KBM-7 (cell line): ENCODE measurements around the gene DCC.

Source experiments
- DNase-seq: peaks from one replicate; pipeline ENCODE4 v3.0.0-alpha.2; 2015
- in situ Hi-C: fragments of 300-500 bp; cut with MboI; formaldehyde crosslinking; loops from 2 replicates; pipeline ENCODE4 v1.14.3; 2020; ENCODE audit warnings: low sequenced_read_pairs, low pct_unique_long_range_greater_than_20kb, mixed read lengths

The DCC gene

GRCh38 chr18:52715991-52716390 lies 376.0 kb downstream of the DCC start:
- in situ Hi-C loops: no loop called here
- no peak for DNase-seq

GRCh38 chr18:52716973-52717372 lies 377.0 kb downstream of the DCC start:
- in situ Hi-C loops: no loop called here
- peak; percentile 7 for DNase-seq

GRCh38 chr18:52722904-52723303 lies 382.9 kb downstream of the DCC start:
- no peak for DNase-seq
- in situ Hi-C loops: no loop called here

DNA sequence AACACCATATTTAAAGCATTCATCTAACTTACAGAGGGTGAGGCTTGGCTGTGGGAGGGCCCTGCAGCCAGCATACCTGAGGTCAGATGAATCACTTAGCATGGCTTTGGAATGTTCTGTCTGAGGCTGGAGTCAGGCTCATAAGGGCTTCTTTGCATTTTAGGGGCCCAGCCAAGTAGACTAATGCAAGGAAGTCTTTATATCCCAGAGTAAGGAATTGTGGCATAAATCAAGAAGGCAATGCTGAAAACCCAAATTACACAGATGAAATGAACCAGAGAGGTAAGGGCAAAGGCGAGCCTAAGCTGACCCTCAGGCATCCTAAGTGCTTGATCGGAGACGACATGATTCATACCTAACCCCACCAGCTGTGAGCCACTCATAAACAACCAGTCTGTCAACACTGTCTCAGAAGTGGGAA lies 383.6 kb downstream of the DCC start:
- in situ Hi-C loops: no loop called here

DNA sequence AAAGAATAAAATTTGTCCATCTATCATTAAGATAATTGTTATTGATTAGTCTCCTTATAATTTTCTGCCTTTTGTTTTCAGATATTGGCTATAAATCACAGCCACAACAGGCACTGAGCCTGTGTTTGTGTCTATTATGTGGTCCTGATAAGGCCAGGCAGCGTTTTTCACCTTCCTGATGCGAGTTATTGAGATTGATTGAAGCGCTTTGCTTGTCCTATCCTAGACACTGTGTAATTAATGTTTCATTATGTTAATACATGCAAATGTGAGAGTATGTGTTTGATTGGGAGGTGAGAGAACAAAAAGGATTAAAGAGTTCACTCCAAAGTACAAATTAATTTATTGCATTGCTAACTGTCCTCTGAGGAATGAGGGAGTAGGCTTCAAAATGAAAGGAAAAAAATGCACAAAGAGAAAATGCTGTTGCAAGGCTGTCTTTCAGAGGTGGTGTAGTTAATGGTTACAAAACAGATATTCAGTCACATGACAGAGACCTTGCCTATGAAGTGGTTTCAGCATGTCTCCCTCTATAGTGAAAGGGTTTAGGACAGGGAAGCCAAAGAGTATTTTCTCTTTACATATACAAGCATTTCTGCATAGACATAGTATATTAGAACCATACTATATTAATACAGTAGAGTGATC lies 391.1 kb downstream of the DCC start:
- no peak for DNase-seq
- in situ Hi-C loops: no loop called here

More for the DNA sequence above, 383.6 kb downstream of the DCC start:
- no peak for DNase-seq

- in situ Hi-C loops: no loop called here
These were observed 398.9 kb downstream of the DCC start for GRCh38 chr18:52738946-52739345.

GRCh38 chr18:52746986-52747385 lies 407.0 kb downstream of the DCC start:
- DNase-seq: no peak
- in situ Hi-C loops: no loop called here

More at GRCh38 chr18:52738946-52739345, 398.9 kb downstream of the DCC start:
- no peak for DNase-seq

DNA sequence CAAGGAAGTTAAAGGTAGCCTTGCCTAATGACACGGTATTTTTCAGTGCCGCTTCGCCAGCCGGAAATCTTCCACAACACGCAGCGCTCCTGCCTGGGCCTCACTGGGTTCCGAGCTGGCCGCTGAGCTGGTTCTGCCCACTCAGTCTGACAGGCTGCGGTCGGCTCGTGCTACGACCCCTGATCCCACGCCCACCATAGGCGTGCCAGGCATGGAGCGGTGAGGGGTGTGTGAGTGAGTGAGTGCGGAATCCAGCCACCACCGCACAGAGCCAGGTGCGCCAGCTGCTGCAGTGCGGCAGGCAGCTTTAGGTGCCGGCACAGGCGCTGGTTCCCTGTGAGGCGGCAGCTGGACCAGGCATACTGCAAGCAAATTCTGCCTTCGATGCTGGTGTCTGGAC lies 407.9 kb downstream of the DCC start:
- no peak for DNase-seq
- in situ Hi-C loops: no loop called here

- DNase-seq: no peak
- in situ Hi-C loops: no loop called here
These were observed 408.3 kb downstream of the DCC start for GRCh38 chr18:52748343-52748742.

DNA sequence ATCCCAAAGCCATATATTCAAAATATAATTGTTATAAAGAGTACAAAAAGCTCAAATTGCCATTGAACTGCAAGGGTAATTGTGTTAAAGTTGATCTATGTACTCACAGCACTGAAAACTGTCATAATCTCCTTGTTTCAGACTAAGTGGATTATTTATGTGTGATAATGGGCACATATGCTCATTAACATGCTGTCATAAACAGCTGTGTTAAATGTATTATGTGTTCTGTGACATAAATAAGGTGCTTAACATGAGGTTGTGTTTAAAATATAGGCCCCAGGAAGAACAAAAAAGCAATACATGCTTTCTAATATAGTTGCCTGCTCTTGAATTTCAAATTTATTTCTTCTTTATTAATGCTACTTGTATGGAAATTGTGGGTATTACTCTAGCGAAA lies 409.5 kb downstream of the DCC start:
- no peak for DNase-seq
- in situ Hi-C loops: no loop called here

DNA sequence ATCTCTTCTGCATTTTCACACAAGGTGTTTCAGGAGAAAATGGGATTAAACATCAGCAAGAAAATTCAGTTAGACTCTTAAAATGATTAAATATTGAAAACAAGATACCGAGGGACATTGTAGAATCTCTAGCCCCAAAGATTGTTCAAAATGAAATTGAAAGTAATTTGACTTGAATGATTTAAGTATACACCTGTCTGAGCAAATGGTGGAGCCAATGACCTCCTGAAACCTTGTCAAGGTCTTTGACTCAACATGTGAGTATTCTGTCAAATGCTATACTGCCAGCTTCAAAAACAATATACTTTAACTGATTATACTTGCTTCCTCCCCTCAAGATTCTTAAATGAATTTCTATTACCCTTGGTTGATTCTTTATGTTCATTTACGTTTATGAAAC lies 411.0 kb downstream of the DCC start:
- no peak for DNase-seq
- in situ Hi-C loops: no loop called here

DNA sequence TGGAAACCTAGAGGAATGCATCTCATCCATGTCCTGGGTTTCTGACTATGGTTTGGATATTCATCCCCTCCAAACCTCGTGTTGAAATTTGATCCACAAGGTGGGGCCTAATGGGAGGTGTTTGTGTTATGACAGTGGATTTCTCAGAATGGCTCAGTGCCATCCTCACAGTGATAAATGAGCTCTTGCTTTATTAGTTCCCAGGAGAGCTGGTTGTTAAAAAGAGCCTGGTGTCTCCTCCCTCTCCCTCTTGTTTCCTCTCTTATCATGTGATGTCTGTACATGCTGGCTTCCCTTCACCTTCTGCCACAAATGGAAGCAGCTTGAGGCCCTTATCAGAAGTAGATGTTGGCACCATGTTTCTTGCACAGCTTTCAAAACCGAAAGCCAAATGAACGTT lies 424.3 kb downstream of the DCC start:
- in situ Hi-C loops: no loop called here
- no peak for DNase-seq

DNA sequence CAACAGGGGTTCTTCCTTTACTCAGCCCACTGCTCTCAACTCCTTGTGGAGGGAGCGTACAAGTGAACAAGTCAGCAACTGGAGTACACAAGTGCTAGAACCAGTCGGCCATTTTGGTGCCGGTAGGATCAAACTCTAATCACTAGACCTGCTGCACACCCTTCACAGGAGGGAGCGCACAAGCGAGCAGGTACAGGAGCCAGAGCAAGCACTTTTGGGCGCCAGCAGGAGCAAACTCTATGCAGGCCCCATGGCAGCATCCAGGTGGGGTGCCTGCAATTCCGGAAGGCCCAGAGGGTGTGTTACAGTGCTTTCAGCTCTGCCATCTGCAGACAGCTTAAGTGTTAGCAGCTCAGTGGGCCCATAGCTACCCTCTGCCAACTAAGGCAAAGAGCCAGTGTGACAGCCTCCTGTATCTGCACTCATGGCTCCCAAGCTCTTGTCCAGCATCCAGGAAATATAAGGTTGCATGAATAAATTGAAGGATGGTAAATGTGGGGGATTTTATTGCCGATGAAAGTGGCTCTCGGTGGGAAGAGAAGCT lies 426.1 kb downstream of the DCC start:
- in situ Hi-C loops: no loop called here
- no peak for DNase-seq

- in situ Hi-C loops: no loop called here
- no peak for DNase-seq
These were observed 441.1 kb downstream of the DCC start for GRCh38 chr18:52781113-52781512.

DNA sequence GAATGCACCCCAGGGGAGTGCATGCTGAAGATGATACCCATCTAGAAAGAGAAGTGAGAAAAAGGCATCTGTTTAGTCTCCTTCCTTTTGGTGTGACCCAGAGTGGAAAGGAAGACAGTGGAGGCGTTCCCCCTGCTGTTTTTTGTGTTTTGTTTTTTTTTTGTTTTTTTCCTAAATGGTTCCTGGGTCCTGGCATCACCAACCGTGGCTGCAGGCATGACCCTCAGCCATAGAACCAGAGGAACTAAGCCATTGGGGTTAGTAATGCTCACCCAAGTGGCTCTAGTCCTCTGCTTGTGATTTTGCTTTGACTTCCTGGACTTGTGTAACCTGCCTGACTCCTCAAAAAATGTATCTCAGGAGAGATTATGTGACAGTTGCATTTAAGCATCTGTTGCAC lies 451.3 kb downstream of the DCC start:
- in situ Hi-C loops: no loop called here
- no peak for DNase-seq

DNA sequence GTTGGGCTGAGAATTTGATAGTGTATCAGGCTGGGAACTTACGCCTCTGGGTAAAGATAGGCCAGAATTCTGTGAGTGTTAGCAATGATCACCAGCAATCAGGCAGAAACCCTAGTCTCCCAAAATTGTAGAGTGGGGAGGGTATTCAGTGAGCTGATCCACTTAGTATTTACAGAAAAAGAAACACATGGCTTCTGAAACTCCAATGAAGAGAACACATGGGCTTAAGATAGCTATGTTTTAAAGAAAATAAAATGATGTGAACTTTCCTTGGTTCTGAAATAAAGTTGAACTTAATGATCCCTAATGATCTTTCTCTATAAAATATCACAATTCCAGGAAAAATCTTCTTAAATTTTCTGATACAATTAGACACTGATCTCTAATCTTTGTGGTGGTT lies 472.8 kb downstream of the DCC start:
- in situ Hi-C loops: no loop called here

DNA sequence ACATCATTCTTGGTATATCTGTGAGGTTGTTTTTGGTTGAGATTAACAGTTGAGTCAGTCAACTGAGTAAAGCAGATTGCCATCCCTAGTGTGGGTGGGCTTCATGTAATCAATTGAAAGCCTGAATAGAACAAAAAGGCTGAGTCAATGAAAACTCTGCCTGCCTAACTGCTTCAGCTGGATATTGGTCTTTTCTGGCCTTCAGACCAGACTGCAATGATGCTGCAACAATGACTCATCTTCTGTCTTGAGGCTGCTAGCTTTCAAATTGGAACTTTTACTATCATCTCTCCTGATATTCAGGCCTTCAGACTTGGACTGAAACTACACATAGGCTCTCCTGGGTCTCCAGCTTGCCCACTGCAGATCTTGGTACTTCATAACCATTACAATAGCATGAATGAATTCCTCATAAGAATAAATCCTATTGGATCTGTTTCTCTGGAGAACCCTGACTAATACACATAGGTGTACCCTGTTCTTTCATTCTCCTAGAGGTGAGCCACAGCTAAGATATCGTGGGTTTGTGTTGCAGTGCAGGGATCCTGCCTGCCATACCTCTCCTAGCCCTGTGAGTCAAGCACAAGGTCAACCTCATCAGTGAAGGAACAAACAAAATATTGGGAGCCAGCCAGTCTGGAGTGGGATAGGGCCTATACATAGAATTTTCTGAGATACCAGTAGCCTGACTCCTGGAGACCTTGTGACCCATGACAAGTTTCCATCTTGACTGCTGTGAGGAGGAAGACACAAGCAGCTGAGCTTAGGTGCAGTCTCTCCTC lies 473.8 kb downstream of the DCC start:
- in situ Hi-C loops: no loop called here
- DNase-seq: no peak

More for the DNA sequence above, 472.8 kb downstream of the DCC start:
- no peak for DNase-seq

- no peak for DNase-seq
- in situ Hi-C loops: no loop called here
These were observed 475.7 kb downstream of the DCC start for GRCh38 chr18:52815651-52816050.

DNA sequence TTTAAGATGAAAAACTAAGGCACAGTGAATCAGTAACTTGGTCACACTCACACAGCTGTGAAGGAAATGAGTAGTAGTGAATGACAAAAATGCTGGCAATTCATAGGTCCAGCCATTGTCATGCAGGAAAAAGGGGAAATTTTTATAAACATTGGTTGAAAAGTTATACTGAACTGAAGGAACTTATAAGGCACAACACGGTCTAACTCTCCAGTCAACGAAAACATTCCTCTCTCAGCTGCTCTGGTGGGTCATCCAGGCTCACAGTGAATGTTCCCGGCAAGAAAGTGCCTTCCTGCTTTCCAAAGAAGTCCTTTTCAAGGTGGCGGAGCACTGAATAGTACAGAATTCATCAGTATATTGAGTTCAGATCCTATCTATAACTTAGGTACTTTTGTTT lies 476.1 kb downstream of the DCC start:
- DNase-seq: no peak
- in situ Hi-C loops: no loop called here

DNA sequence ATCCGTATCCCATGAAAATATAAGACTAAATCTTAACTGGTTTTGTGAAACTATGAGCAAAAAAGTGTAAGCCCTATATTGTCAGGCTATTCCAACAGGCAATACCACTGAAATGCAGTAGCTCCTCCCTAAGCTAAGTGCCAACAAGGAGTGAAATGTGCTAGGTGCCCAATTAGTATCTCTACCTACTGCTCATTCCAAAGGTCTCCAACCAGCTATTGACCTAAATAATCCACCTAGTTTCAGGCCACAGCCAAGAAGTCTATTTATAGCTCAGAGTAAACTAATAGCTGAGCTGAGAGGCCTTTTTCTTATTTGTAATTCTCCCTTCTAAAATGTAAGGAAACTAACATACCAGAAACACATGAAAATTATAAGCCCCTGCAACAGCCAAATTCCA lies 482.2 kb downstream of the DCC start:
- in situ Hi-C loops: no loop called here
- no peak for DNase-seq

DNA sequence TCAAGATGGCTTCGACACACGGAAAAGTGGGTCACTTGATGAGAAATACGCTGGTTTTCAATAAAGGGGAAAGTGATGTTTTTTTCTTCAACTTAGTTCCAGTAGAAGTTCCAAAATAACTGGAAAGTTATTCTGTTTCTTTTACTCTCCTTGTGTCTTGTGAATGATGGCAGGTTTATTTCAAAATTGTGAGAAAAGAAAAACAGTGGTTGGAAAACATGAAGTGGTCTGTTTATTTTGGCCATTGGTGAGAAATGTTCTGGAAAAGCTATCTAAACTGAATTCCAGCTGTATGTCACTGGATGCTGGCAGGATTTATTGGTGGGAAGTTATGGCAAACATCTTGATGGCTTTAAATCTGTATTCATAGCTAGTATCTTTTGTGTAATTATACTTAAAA lies 484.1 kb downstream of the DCC start:
- in situ Hi-C loops: no loop called here
- no peak for DNase-seq
